Fibroblast of skin of right quadriceps (primary cell): ENCODE data around the gene FZD7.

Experiments used
- DNase-seq: peaks from one replicate; pipeline ENCODE4 v3.0.0-alpha.2; 2013

The FZD7 gene

GRCh38 chr2:202069170-202070067 is 35.8 kb downstream of the FZD7 start:
- DNase-seq: no peak

GRCh38 chr2:202071107-202071506 is 37.5 kb downstream of the FZD7 start:
- no peak for DNase-seq

GRCh38 chr2:202072226-202072625 is 38.6 kb downstream of the FZD7 start:
- no peak for DNase-seq

- no peak for DNase-seq
Observed at GRCh38 chr2:202072737-202073401, 39.2 kb downstream of the FZD7 start, which contains the start of gene KIAA2012. KIAA2012 (plus strand) TSS chr2:202073255; CDS start chr2:202073628, 373 bp downstream.

- DNase-seq: peak; percentile 52
Observed at GRCh38 chr2:202074324-202074723, 40.7 kb downstream of the FZD7 start.

- DNase-seq: no peak
Observed at GRCh38 chr2:202079310-202079709, 45.7 kb downstream of the FZD7 start.

- DNase-seq: peak; percentile 70
Observed at GRCh38 chr2:202084265-202084664, 50.6 kb downstream of the FZD7 start.
